HG02840 (cell line): Measurements from ENCODE around the gene NFE2L3.

Source experiments
- ATAC-seq: cut with Tn5 transposase; IDR thresholded peaks from one replicate; pipeline ENCODE4 v1.9.1; 2021; ENCODE audit warnings: mild to moderate bottlenecking, moderate library complexity, moderate number of reproducible peaks; ENCODE audit not compliant: unreplicated experiment, low FRiP score

The NFE2L3 gene

GRCh38 chr7:26197153-26198115 lies 45.4 kb downstream of the NFE2L3 start:
- no peak for ATAC-seq

- no peak for ATAC-seq
Observed at GRCh38 chr7:26198133-26198780, 46.3 kb downstream of the NFE2L3 start.

- ATAC-seq = no peak
Observed at GRCh38 chr7:26198781-26199169, 46.8 kb downstream of the NFE2L3 start.

GRCh38 chr7:26199301-26200037 lies 47.5 kb downstream of the NFE2L3 start:
- no peak for ATAC-seq

- ATAC-seq = peak; percentile 11
Observed at GRCh38 chr7:26200038-26200443, 48.0 kb downstream of the NFE2L3 start.

GRCh38 chr7:26200444-26201246 lies 48.6 kb downstream of the NFE2L3 start, which contains the start of gene HNRNPA2B1:
Gene HNRNPA2B1, minus strand, starts transcription at chr7:26200746. Its CDS starts 169 bp downstream, at chr7:26200577.
- ATAC-seq = peak; percentile 74

- peak; percentile 39 for ATAC-seq
Observed at GRCh38 chr7:26201247-26202018, 49.4 kb downstream of the NFE2L3 start, which contains the start of gene CBX3. Gene CBX3, plus strand, starts transcription at chr7:26201745. Its CDS starts 1,254 bp downstream, at chr7:26202999.

- ATAC-seq = no peak
Observed at GRCh38 chr7:26202019-26202990, 50.3 kb downstream of the NFE2L3 start.

GRCh38 chr7:26203016-26203415 lies 51.0 kb downstream of the NFE2L3 start:
- no peak for ATAC-seq

- no peak for ATAC-seq
Observed at GRCh38 chr7:26208040-26208439, 56.0 kb downstream of the NFE2L3 start.

- no peak for ATAC-seq
Observed at GRCh38 chr7:26212921-26213718, 61.1 kb downstream of the NFE2L3 start.

- no peak for ATAC-seq
Observed at GRCh38 chr7:26213807-26214515, 62.0 kb downstream of the NFE2L3 start.

GRCh38 chr7:26216049-26216448 lies 64.1 kb downstream of the NFE2L3 start:
- no peak for ATAC-seq

GRCh38 chr7:26224359-26224758 lies 72.4 kb downstream of the NFE2L3 start:
- ATAC-seq = no peak

- ATAC-seq = no peak
Observed at GRCh38 chr7:26227987-26228386, 76.0 kb downstream of the NFE2L3 start.

- no peak for ATAC-seq
Observed at GRCh38 chr7:26233902-26234511, 82.0 kb downstream of the NFE2L3 start.
